Lung (tissue), 12 donors: ENCODE results near the gene RTKN2. TPM values are rescaled to one million over a fixed set of nuclear protein-coding genes. Genes with fewer than 3 reads are reported as not detected.

Experiments
- ATAC-seq: fragments of 200-7000 bp; cut with Tn5 transposase; one replicate; pipeline ENCODE4 v1.9.1; 2020; ENCODE audit warnings: moderate number of reproducible peaks; ENCODE audit not compliant: insufficient read depth, low FRiP score
- DNase-seq, 3 donors: peaks; one replicate each; pipeline ENCODE4 v3.0.0-alpha.2; 2013 to 2017
- H3K27ac ChIP-seq, 2 donors: one replicate each; pipeline ENCODE4 v1.5.1; 2013; ENCODE audit warnings: mild to moderate bottlenecking in 2 of 2, moderate library complexity in 2 of 2, control low read depth in 1 of 2, inconsistent platforms in 1 of 2, low read depth in 1 of 2, low read length in 1 of 2
- H3K27me3 ChIP-seq, 3 donors: one replicate each; pipeline ENCODE4 v1.5.1; 2013; ENCODE audit warnings: low read length in 2 of 3; ENCODE audit not compliant: control insufficient read depth in 3 of 3, insufficient read depth in 3 of 3
- H3K36me3 ChIP-seq, 4 donors: one replicate each; pipeline ENCODE4 v1.5.1; 2013; ENCODE audit warnings: low read length in 4 of 4, mild to moderate bottlenecking in 1 of 4, moderate library complexity in 1 of 4; ENCODE audit not compliant: control insufficient read depth in 4 of 4, insufficient read depth in 4 of 4
- H3K4me1 ChIP-seq, 5 donors: one replicate each; pipeline ENCODE4 v1.5.1; 2013; ENCODE audit warnings: low read length in 5 of 5, mild to moderate bottlenecking in 2 of 5, moderate library complexity in 1 of 5; ENCODE audit not compliant: control insufficient read depth in 5 of 5, insufficient read depth in 5 of 5
- H3K4me3 ChIP-seq: one replicate; pipeline ENCODE4 v1.5.1; 2013; ENCODE audit warnings: mild to moderate bottlenecking, control low read depth, moderate library complexity
- H3K9ac ChIP-seq, 2 donors: one replicate each; pipeline ENCODE4 v1.5.1; 2013; ENCODE audit warnings: low read length in 2 of 2, control low read depth in 1 of 2; ENCODE audit not compliant: insufficient read depth in 1 of 2
- H3K9me3 ChIP-seq, 4 donors: one replicate each; pipeline ENCODE4 v1.5.1; 2013; ENCODE audit warnings: low read length in 3 of 4, mild to moderate bottlenecking in 1 of 4, moderate library complexity in 1 of 4; ENCODE audit not compliant: control insufficient read depth in 4 of 4, insufficient read depth in 3 of 4
- WGBS, 2 donors: extraction: QIAGEN DNeasy Blood & Tissue Kit; methylation state at CpG; one replicate each; pipeline ENCODE4 v1.1.7; 2013; 5-methylcytosine and 5-hydroxymethylcytosine counted together
- polyA plus RNA-seq, 2 donors: library from polyadenylated mRNA; stranded (reverse); fragments of 200-250 nt; gene quantifications; one replicate each; pipeline ENCODE4 v1.2.1, GENCODE V29; 2013
- total RNA-seq, 2 donors: library from RNA; depleted of rRNA in 1 of 2; stranded (reverse); fragments of >200 nt in 1 of 2; gene quantifications; one replicate each; pipeline ENCODE4 v1.2.1, GENCODE V29; 2014 to 2021
- TF ChIP-seq, protein P1 (sequence below): IDR thresholded peaks from 2 replicates; pipeline ENCODE4 v1.5.1; 2012; ENCODE audit warnings: mild to moderate bottlenecking; ENCODE audit errors: control extremely low read depth, extremely low read depth
- donor health status: control.
- donor health status: control.
- donor health status: Bipolar disorder and iron deficiency.
- donor health status: healthy.
- donor health status: DM: yes; HTN: yes; CAD: no.

The RTKN2 gene
- total and polyA plus RNA-seq, 4 donors: 3.7 to 34.7 (median 16.8) TPM

DNA sequence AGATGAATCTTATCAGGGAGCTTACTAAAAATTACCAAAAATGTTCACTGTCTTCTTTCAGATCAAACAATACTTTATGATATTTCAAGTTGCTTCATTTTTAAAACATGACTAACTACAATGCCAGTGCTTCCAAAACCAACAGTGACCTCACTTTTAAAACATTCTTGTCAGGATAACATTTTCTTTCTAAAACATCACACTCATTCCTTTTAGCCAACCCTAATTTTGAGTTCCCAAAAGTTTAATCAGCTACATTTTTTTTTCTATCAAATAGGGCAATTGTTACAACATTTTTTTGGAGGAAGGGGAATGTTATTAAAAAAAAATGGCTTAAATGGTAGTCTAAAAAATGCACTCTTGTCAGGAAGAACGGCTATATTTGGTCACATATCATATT is 37.3 kb downstream of the RTKN2 start:
- Histone ChIP-seq H3K36me3 (no peaks in the 10 kb centered on the region), H3K4me1 (peaks cover 0 to 6% (median 0%) of the 10 kb centered on the region in 5 donors), H3K27ac (no peak overlapping the region), H3K27me3 (no peaks in the 10 kb centered on the region), H3K9ac (no peak overlapping the region), H3K4me3 (no peak overlapping the region), H3K9me3 (no peaks in the 10 kb centered on the region)
- DNase-seq: no peak
- 69 to 86% methylated on average over 1 of the region's 1 CpG for WGBS, 2 donors
- TF ChIP-seq, protein P1, sequence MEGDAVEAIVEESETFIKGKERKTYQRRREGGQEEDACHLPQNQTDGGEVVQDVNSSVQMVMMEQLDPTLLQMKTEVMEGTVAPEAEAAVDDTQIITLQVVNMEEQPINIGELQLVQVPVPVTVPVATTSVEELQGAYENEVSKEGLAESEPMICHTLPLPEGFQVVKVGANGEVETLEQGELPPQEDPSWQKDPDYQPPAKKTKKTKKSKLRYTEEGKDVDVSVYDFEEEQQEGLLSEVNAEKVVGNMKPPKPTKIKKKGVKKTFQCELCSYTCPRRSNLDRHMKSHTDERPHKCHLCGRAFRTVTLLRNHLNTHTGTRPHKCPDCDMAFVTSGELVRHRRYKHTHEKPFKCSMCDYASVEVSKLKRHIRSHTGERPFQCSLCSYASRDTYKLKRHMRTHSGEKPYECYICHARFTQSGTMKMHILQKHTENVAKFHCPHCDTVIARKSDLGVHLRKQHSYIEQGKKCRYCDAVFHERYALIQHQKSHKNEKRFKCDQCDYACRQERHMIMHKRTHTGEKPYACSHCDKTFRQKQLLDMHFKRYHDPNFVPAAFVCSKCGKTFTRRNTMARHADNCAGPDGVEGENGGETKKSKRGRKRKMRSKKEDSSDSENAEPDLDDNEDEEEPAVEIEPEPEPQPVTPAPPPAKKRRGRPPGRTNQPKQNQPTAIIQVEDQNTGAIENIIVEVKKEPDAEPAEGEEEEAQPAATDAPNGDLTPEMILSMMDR: no peak
- no peak for ATAC-seq

DNA sequence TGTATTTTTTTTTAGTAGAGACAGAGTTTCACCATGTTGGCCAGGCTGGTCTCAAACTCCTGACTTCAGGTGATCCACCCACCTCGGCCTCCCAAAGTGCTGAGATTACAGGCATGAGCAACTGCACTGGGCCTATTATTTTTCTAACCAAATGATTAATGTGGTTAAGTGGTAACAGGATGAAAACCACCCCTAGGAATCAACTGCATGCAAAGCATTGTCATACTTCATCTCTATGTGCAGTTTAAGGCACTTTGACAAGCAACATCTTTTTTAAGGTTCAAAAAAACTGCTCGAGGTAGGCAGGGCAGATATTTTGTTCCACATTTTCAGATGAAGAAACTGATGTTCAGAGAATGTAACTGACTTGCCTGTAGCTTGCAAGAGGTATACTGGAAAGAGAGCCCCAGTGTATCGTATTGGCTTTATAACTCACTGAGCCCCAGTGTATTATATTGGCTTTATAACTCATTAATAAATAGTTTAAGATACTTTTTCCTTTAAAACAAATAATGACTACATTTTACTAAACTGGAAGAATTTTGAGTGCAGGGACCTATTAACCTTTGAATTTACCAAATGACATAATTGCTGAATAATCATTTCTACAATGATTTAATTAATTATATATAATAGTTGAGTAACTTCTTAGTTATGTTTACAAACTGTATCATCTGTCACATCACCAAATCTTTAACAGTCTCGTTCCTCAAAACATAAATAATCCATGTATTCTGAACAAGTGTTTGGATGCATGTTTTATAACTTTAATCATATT is 38.1 kb downstream of the RTKN2 start:
- TF ChIP-seq, protein P1: no peak
- ATAC-seq (no peak), DNase-seq (no peak)
- Histone ChIP-seq H3K9ac (no peak overlapping the region), H3K36me3 (no peaks in the 10 kb centered on the region), H3K27ac (no peak overlapping the region), H3K9me3 (no peaks in the 10 kb centered on the region), H3K4me1 (peaks cover 0 to 9% (median 0%) of the 10 kb centered on the region in 5 donors), H3K4me3 (no peak overlapping the region), H3K27me3 (no peaks in the 10 kb centered on the region)
- WGBS, 2 donors: 85 to 91% methylated on average over 4 of the region's 4 CpGs

DNA sequence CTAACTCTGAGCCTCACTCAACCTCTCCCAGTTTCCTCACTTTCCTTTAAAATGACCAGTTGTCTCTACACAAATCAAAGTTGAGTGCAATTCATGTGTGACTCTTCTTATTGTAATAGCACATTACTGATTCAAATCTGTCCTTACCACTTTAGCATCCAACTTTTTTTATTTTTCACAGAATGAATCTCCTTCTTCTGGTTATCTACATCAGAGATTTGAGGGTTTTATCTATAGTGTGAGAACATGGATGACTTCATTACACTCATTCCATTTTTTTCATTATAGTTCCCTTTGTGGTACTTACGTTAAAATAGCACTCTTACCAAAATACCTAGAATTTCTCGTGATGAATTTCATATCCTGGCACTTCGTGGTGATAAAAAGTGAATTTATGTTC is 43.3 kb downstream of the RTKN2 start:
- Histone ChIP-seq H3K4me3 (no peak overlapping the region), H3K4me1 (peaks cover 0 to 9% (median 0%) of the 10 kb centered on the region in 5 donors), H3K27me3 (no peaks in the 10 kb centered on the region), H3K9ac (no peak overlapping the region), H3K27ac (no peak overlapping the region), H3K36me3 (no peaks in the 10 kb centered on the region), H3K9me3 (no peaks in the 10 kb centered on the region)
- DNase-seq: no peak
- TF ChIP-seq, protein P1: no peak
- ATAC-seq: no peak
- 88 to 91% methylated on average over 3 of the region's 3 CpGs for WGBS, 2 donors
